ENCODE data around the gene VWA1. TPM values are rescaled to one million over a fixed set of nuclear protein-coding genes. Genes with fewer than 3 reads are reported as not detected.

Gene VWA1
- polyA plus RNA-seq, 1 of the 3 experiments (the other 2 are of a cell fraction) = 7.4 TPM

GRCh38 chr1:1399187-1399871 lies 36.2 kb upstream of the VWA1 start, which contains the start of gene CCNL2 (continued):
- TF ChIP-seq REST (IDR thresholded peaks at IDR 0.05; ENCODE audit: low read depth, low read length) (no peak), YY1 (IDR thresholded peaks at IDR 0.05; ENCODE audit: low read depth) (peak; percentile 91), GABPA (IDR thresholded peaks at IDR 0.05; ENCODE audit: low read depth) (peak; percentile 89), POLR2AphosphoS5 (IDR thresholded peaks at IDR 0.05; ENCODE audit: low read depth, low read length) (peak; percentile 76), RAD21 (IDR thresholded peaks at IDR 0.05; ENCODE audit: low read length) (no peak), TAF1 (IDR thresholded peaks at IDR 0.05; ENCODE audit: borderline replicate concordance, low read depth, low read length) (peak; percentile 46), SIN3A (IDR thresholded peaks at IDR 0.05; ENCODE audit: borderline replicate concordance, low read depth, low read length) (no peak), PBX3 (IDR thresholded peaks at IDR 0.05) (peak; percentile 100), TEAD4 (IDR thresholded peaks at IDR 0.05; ENCODE audit: borderline replicate concordance, insufficient read depth) (no peak)
- TF ChIP-seq, protein P1, sequence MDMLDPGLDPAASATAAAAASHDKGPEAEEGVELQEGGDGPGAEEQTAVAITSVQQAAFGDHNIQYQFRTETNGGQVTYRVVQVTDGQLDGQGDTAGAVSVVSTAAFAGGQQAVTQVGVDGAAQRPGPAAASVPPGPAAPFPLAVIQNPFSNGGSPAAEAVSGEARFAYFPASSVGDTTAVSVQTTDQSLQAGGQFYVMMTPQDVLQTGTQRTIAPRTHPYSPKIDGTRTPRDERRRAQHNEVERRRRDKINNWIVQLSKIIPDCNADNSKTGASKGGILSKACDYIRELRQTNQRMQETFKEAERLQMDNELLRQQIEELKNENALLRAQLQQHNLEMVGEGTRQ (IDR thresholded peaks at IDR 0.05; ENCODE audit: borderline replicate concordance, low read depth, low read length) = no peak

- H3K4me2 ChIP-seq = peak overlapping the region; percentile 94
- POLR2A ChIA-PET = interaction anchor here (0.7 to 2.1 kb wide), 4 partner anchors 21 to 106 kb away, joined by 3 to 15 read pairs (median 4); partner anchors contain the start of genes ANKRD65 and AURKAIP1
- peaks cover 6 to 23% of the 10 kb centered on the region in 2 experiments; a peak in 1 of 4 replicates for H3K4me1 ChIP-seq (ENCODE audit: control insufficient read depth in 1 of 2, insufficient read depth in 2 of 2, low read depth in 1 of 2, low read length in 1 of 2)
- no peaks in the 10 kb centered on the region for H3K9me3 ChIP-seq
- peak overlapping the region; percentile 74 to 78 for H3K4me3 ChIP-seq (ENCODE audit: low read depth in 2 of 2, low read length in 1 of 2)
- CTCF ChIA-PET = interaction anchor here (1.3 to 3.8 kb wide), 5 partner anchors 8 to 35 kb away, joined by 3 to 16 read pairs (median 6); partner anchors contain the start of gene MRPL20
- WGBS (ENCODE audit: low lambda C conversion rate) = 4% methylated on average over 14 of the region's 34 CpGs
- peaks cover 30% of the 10 kb centered on the region for H3F3A ChIP-seq (replicated peaks; ENCODE audit: insufficient read depth)
- H2AFZ ChIP-seq (ENCODE audit: low read depth) = peak overlapping the region; percentile 63; the same call in 1 of the 2 replicates
- H4K20me1 ChIP-seq (ENCODE audit: insufficient read depth) = no peaks in the 10 kb centered on the region
- no peaks in the 10 kb centered on the region for H3K27me3 ChIP-seq (ENCODE audit: insufficient read depth)
- H3K27ac ChIP-seq (ENCODE audit: low read depth in 2 of 2, low read length in 1 of 2) = peak overlapping the region; percentile 72 to 85
- H3K9ac ChIP-seq = peak overlapping the region; percentile 93
- no peak for DNase-seq
- H3K79me2 ChIP-seq (ENCODE audit: insufficient read depth) = peaks cover 89% of the 10 kb centered on the region
- TF ChIP-seq SMC3 (IDR thresholded peaks at IDR 0.05; ENCODE audit: low read depth, low read length) (no peak), IRF3 (IDR thresholded peaks at IDR 0.05; ENCODE audit: low read depth, low read length) (no peak), POLR2AphosphoS5 (IDR thresholded peaks at IDR 0.05; ENCODE audit: low read depth, low read length) (peak; percentile 11), MEF2A (IDR thresholded peaks at IDR 0.05; ENCODE audit: borderline replicate concordance, low read depth) (no peak), EZH2phosphoT487 (IDR thresholded peaks at IDR 0.05; ENCODE audit: borderline replicate concordance, low read depth) (no peak), FOXJ3 (CRISPR knock-in tag; IDR thresholded peaks at IDR 0.05) (0 out of 2 replicates have a peak, but pooled peaks have one; percentile 43), RFX5 (IDR thresholded peaks at IDR 0.05; ENCODE audit: low read length) (no peak)
- TF ChIP-seq, protein P2, sequence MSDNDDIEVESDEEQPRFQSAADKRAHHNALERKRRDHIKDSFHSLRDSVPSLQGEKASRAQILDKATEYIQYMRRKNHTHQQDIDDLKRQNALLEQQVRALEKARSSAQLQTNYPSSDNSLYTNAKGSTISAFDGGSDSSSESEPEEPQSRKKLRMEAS (IDR thresholded peaks at IDR 0.05; ENCODE audit: low read depth) = no peak
- peaks cover 23 to 32% of the 10 kb centered on the region in 2 experiments for H3K36me3 ChIP-seq (replicated peaks in 1 of 2; ENCODE audit: control insufficient read depth in 1 of 2, insufficient read depth in 2 of 2, low read length in 1 of 2)
- H3K9me2 ChIP-seq = no peaks in the 10 kb centered on the region
Measured at GRCh38 chr1:1399872-1400575, 35.5 kb upstream of the VWA1 start.
